NCI-H2196 treated with DMSO at 0.1 percent for 48 hours (cell line): ENCODE data around the gene TFAM.

Source experiments
- DNase-seq: peaks from one replicate; lab custom pipeline; 2025; ENCODE audit not compliant: unreplicated experiment; lab: John Stamatoyannopoulos, UW

The TFAM gene

DNA sequence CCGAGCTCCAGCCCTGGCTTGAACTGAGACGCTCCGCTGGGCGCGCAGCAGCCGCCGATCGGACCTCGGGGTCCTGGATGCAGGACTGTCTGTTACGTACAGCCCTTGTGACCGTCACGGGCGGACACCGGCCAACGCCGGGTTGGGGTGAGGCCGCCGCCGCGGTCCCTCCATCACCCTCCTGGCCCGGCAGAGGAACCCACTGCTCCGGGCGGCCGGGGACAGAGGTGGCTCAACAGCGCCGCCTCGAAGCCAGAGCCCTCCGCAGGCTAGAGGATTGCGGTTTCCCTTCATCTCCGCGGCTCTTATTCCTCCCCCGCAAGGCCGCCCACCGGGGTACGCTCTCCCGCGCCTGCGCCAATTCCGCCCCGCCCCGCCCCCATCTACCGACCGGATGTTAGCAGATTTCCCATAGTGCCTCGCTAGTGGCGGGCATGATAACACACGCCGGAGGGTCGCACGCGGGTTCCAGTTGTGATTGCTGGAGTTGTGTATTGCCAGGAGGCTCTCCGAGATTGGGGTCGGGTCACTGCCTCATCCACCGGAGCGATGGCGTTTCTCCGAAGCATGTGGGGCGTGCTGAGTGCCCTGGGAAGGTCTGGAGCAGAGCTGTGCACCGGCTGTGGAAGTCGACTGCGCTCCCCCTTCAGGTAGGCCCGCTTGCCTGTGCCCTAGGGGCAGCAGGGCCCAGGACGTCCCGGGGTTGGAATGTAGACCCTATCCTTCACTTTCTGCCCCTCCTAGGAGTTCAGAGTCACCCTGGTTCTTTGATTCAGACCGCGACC lies at the start of gene TFAM:
Gene TFAM, plus strand, starts transcription at position 412 of the 785 bp plus-strand sequence. Its CDS starts 138 bp downstream, at position 550.
- peak; percentile 53 for DNase-seq

GRCh38 chr10:58336242-58336641 lies 49.0 kb upstream of the TFAM start:
- no peak for DNase-seq

DNA sequence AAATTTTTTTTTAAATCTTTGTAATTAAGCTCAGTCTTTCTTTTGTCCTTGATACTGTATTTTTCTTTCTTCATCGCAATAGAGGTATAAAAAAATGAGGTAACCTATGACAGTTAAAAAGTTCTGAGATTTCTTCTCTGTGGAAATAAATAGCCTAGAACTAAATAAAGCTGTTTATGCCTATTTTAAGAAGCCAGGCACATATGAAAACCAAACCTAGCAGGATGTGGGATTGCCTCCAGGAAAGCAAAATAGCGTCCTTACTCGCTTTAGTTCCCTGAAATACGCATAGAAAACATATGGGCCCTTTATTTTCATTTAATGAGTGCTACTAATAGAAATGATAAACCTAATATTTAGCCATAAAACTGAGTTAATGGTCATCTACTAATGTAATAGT lies 43.8 kb upstream of the TFAM start:
- DNase-seq: no peak

DNA sequence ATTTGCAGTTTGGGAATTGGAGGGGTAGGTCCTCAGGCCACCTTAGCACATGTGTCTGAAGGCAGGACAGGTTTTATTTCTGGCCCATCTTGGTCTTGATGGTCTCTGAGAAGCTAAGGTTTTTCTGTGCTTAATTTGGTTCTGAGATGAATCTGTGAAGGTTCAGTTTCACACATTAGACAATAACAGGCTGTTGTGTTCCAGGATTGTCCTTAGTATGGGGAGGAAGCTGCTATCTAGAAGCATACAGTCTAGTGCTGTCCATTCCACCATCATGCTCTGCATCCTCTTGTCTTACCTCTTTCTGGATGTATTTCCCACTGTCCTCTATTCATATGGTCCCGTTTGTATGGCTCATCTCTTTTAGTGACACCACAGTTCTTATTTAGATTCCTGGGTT lies 43.3 kb upstream of the TFAM start:
- no peak for DNase-seq

DNA sequence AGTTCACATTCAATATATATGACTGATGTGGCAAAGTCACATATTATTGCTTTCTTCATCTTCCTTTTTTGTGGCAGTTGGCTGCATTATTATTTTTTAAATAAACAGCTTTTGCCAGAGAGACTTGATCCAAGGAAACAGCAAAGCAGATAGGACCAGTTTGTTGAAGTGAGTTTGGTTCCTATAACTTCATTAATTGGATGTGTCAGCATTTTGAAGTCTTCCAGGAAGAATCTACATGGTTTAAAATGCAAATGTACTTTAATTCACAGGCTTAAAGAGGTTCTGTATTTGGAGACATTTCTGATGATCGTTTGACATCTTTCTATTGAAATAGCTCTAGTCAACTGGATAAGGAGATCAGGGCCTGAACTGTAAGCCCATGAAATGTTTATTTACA lies 37.2 kb upstream of the TFAM start:
- DNase-seq: no peak

DNA sequence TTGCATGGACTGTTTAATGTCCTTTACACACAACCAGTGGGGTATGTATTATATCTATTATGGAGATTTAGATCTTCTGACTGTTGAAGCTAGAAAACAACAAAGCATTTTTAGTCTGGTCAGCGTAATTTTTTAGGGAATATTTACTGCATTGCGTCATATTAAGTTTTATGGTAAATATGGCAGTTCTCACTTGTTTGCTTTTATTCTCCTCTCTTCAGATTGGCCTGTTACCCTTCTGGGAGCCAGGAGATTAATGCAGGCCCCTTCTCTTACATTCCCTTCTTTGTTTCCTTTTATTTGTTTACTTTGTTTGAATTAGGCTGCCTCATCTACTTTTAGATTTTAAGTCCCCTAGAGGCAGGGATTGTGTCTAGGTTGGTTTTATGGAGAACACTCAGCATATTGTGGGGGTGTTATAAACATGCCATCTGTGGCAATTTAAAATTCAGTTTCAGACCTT lies 36.6 kb upstream of the TFAM start:
- no peak for DNase-seq

DNA sequence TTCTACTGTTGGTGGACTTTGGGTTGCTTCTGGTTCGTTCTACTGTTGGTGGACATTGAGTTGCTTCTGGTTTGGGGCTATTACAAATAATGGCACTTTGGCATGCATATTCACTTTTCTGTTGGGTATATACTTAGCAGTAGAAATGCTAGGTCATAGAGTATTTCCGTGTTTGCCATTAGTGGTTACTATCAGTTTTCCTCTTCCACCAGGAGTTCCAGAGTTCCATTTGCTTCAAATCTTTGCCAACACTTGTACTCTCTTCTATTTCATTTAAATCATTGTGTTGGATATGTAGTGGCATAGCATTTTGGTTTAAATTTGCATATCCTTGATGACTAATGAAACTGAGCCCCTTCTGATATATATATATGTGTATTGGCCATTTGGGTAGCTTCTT lies 35.2 kb upstream of the TFAM start:
- no peak for DNase-seq

GRCh38 chr10:58350619-58351323 lies 34.4 kb upstream of the TFAM start:
- no peak for DNase-seq

- DNase-seq: no peak
These were observed 33.3 kb upstream of the TFAM start for GRCh38 chr10:58351616-58352578.

DNA sequence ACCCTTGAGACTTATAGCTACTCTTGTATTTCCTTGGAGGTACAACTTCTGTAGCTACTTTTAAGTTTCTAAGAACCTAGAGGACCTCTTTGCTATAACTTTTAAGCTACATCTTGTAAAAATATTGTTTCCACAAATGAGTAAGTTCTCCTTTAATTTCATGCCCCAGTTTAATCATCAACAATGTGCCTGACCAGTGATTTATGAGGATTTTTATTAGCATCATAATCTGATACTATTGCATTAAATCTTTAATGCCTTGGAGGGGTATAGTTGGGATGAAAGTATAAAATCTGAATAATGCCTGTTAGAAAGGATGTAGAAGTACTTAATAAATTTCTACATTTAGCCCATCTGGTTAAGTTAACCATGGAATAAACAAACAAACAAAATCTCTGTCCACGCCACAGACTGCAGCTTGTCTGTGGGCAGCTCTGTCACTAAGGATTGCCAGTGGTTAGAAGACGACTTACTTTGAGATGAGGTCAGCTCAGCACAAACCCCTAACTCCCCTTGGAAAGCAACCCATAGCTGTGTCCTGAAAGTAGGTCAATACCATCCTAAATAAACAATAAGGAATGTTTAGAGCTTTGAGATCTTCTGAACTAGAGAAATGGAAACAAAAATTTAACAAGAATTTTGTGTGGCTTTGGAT lies 32.1 kb upstream of the TFAM start:
- DNase-seq: no peak

DNA sequence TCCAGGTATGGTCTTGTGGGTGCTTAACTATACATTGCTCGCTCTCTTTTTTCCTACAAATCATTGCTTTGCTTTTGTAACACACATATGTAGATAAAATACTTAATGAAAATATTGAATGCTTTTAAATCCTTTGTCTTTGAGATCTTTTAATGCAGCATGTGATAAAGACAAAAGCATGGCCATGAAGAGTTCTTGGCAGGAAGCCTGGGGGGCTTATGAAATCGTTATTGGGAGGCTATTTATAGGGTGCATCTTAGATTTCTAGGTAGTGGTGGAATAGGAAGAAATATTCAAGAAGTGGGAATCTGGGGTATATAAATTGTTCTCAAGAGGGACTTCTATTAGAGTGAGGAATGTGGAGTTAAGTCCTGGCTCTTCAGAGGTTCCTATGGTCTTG lies 28.5 kb upstream of the TFAM start:
- no peak for DNase-seq

DNA sequence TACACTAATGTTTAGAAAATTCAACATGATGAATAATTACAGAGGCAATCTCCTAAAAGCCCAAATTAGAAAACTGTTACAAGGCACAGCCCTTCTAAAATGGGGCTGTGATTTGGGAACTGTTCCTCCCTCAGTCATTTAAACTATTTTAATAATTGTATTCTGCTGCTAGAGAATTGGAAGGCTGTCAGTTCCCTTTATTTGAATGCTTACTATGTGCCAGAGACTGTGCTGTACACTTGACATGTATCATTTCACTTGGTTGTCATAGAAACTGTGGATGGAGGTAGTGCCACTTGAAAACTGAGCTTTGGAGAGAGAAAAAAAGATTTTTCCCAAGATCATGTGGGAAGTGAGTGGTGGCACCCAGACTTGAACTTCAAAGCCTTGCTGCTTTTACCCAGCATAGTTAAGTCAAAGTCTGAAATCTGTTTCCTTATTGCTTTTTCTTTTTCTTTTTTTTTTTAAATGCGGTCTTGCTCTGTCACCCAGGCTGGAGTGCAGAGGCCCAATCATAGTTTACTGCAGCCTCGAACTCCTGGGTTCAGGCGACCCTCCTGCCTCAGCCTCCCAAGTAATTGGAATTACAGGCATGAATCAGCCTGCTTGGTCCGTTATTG lies 26.8 kb upstream of the TFAM start:
- DNase-seq: no peak

- DNase-seq: no peak
These were observed 26.3 kb upstream of the TFAM start for GRCh38 chr10:58358947-58359346.

- DNase-seq: no peak
These were observed 25.7 kb upstream of the TFAM start for GRCh38 chr10:58359541-58359940.

- DNase-seq: no peak
These were observed 24.7 kb upstream of the TFAM start for GRCh38 chr10:58360412-58361004.

DNA sequence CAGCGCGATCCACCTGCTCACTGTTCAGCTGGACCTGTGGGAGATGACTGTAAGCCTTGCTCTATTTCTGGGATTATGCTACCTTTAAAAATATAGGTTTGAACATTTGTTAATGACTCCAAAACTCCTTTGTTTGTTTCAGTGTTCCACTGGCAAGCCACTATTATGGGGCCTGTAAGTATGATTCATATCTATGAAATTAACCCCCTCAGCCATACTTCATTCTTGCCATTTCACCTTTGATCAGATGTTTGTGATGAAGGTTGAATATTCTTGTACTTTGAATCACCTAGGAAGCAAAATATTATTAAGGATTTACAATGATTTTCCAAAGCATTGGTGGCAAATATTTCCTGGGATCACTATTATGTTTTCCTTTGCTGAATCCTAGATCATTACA lies 23.9 kb upstream of the TFAM start:
- no peak for DNase-seq

GRCh38 chr10:58362027-58362789 lies 23.0 kb upstream of the TFAM start:
- no peak for DNase-seq

GRCh38 chr10:58367069-58367468 lies 18.1 kb upstream of the TFAM start:
- no peak for DNase-seq

- no peak for DNase-seq
These were observed 13.7 kb upstream of the TFAM start for GRCh38 chr10:58371473-58371872.
